Prostate gland (tissue), 2 donors: ENCODE measurements around the gene MNT.

Experiments used
- POLR2A ChIP-seq: fragments of 450-650 bp; IDR thresholded peaks from one replicate; pipeline ENCODE4 v1.6.1; 2016; ENCODE audit warnings: antibody characterized with exemption, mild to moderate bottlenecking
- TF ChIP-seq, protein P1 (sequence below), 4 experiments: fragments of 200-600 bp in 2 of 4; fragments of 450-650 bp in 2 of 4; sonication (generic) in 2 of 4; IDR thresholded peaks; 1 replicate in 3 of 4; 2 replicates in 1 of 4; pipeline ENCODE4 v1.5.1; 2016 to 2019; ENCODE audit warnings: antibody characterized with exemption in 4 of 4, mild to moderate bottlenecking in 2 of 4, moderate library complexity in 2 of 4

DNA sequence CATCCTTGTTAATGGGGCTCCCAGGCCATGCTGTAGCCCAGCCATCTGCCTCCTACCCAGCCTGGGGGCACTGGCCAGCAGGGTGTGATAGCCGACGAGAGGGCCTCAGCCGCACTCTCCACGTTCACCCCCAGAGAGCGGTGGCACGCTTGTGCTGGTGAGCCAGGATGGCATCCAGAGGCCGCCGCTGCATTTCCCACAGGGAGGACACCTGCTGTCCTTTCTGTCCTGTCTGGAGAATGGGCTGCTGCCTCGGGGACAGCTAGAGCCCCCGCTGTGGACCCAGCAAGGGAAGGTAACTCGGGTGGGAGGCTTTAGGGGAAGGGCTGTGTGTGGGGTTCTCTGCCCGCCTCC is 36.1 kb downstream of the MNT start:
- TF ChIP-seq, protein P1, sequence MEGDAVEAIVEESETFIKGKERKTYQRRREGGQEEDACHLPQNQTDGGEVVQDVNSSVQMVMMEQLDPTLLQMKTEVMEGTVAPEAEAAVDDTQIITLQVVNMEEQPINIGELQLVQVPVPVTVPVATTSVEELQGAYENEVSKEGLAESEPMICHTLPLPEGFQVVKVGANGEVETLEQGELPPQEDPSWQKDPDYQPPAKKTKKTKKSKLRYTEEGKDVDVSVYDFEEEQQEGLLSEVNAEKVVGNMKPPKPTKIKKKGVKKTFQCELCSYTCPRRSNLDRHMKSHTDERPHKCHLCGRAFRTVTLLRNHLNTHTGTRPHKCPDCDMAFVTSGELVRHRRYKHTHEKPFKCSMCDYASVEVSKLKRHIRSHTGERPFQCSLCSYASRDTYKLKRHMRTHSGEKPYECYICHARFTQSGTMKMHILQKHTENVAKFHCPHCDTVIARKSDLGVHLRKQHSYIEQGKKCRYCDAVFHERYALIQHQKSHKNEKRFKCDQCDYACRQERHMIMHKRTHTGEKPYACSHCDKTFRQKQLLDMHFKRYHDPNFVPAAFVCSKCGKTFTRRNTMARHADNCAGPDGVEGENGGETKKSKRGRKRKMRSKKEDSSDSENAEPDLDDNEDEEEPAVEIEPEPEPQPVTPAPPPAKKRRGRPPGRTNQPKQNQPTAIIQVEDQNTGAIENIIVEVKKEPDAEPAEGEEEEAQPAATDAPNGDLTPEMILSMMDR (IDR thresholded peaks at IDR 0.05): no peak
- no peak for TF ChIP-seq POLR2A
